BJ (cell line): ENCODE measurements around the gene CHRM3. TPM values are rescaled to one million over a fixed set of nuclear protein-coding genes. Genes with fewer than 3 reads are reported as not detected.

Experiments used
- CTCF ChIA-PET: fragments of 350-600 bp; formaldehyde crosslinking; extraction: SDS; loops from one replicate; lab custom pipeline; 2021; ENCODE audit warnings: antibody characterized with exemption, inconsistent platforms; lab: Yijun Ruan, JAX
- POLR2A ChIA-PET: fragments of 300-600 bp; sonication (Branson Sonifier 250); formaldehyde crosslinking; extraction: SDS; loops from one replicate; lab custom pipeline; 2021; ENCODE audit warnings: antibody characterized with exemption; lab: Charles Lee
- DNase-seq: peaks from one replicate; pipeline ENCODE4 v3.0.0-alpha.2; 2011; ENCODE audit warnings: low read depth
- H3K27me3 ChIP-seq: 2 replicates; pipeline ENCODE4 v1.6.0; 2011; ENCODE audit warnings: low read length; ENCODE audit not compliant: control insufficient read depth, insufficient read depth
- H3K36me3 ChIP-seq: 2 replicates; pipeline ENCODE4 v1.5.1; 2011; ENCODE audit warnings: low read length; ENCODE audit not compliant: control insufficient read depth, insufficient read depth
- H3K4me3 ChIP-seq: 2 replicates; pipeline ENCODE4 v1.5.1; 2011; ENCODE audit warnings: low read depth, mild to moderate bottlenecking, control low read depth, low read length
- polyA plus RNA-seq: library from polyadenylated mRNA; depleted of rRNA; stranded (reverse); fragments of >200 nt; gene quantifications from 2 replicates; pipeline ENCODE4 v1.2.3, GENCODE V29; 2011
- TF ChIP-seq, protein P1 (sequence below): IDR thresholded peaks from 2 replicates; pipeline ENCODE4 v1.5.1; 2011; ENCODE audit warnings: low read depth, mild to moderate bottlenecking, control low read depth, inconsistent platforms, low read length, moderate library complexity; ENCODE audit not compliant: insufficient read depth

CHRM3 gene
- polyA plus RNA-seq, 1 experiment = 0.72 TPM

DNA sequence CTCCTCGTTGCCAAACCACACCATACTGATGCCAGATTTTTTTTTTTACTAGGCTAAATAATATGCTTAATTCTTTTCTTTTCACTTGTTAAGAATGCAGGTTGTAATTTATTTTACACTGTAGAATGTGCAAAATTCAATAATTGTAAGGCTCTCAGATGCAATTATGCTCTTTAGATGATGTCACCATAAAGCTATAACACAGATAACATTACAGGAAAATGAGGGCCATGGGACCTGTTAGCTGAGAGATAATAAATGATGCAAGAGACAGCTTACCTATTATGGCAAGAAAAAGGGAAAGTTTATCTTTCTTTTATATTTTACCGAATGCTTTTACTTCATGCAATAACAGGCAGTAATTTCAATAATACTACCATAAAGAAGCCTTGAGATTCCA is 35.4 kb downstream of the CHRM3 start:
- ChIA-PET CTCF (no interaction called here), POLR2A (no interaction called here)
- TF ChIP-seq, protein P1, sequence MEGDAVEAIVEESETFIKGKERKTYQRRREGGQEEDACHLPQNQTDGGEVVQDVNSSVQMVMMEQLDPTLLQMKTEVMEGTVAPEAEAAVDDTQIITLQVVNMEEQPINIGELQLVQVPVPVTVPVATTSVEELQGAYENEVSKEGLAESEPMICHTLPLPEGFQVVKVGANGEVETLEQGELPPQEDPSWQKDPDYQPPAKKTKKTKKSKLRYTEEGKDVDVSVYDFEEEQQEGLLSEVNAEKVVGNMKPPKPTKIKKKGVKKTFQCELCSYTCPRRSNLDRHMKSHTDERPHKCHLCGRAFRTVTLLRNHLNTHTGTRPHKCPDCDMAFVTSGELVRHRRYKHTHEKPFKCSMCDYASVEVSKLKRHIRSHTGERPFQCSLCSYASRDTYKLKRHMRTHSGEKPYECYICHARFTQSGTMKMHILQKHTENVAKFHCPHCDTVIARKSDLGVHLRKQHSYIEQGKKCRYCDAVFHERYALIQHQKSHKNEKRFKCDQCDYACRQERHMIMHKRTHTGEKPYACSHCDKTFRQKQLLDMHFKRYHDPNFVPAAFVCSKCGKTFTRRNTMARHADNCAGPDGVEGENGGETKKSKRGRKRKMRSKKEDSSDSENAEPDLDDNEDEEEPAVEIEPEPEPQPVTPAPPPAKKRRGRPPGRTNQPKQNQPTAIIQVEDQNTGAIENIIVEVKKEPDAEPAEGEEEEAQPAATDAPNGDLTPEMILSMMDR = no peak

DNA sequence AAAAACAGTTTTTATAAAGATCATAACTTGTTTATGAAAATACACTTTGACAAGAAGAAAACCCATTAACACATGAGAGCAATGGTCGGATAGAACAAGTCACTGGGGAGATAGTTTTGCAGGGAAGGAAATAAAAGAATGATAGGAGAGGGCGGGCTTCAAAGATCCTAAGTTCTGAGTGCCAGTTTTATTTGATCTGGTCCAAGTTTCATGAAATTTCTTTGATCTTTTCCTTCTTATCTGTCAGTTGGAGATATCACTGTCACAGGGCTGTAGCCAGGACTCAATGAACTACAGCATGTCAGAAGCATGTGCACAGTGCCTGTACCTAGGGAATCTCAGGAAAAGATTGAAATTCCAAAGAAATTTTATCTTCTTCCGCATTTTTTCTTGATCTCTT is 36.5 kb downstream of the CHRM3 start:
- no peaks in the 10 kb centered on the region for H3K36me3 ChIP-seq
- DNase-seq = no peak
- no peaks in the 10 kb centered on the region for H3K27me3 ChIP-seq
- POLR2A ChIA-PET = no interaction called here
- H3K4me3 ChIP-seq = no peak overlapping the region
- TF ChIP-seq, protein P1 = no peak
- CTCF ChIA-PET = no interaction called here

More for the DNA sequence above, 35.4 kb downstream of the CHRM3 start:
- H3K4me3 ChIP-seq = no peak overlapping the region
- no peaks in the 10 kb centered on the region for H3K36me3 ChIP-seq
- DNase-seq = no peak
- no peaks in the 10 kb centered on the region for H3K27me3 ChIP-seq

DNA sequence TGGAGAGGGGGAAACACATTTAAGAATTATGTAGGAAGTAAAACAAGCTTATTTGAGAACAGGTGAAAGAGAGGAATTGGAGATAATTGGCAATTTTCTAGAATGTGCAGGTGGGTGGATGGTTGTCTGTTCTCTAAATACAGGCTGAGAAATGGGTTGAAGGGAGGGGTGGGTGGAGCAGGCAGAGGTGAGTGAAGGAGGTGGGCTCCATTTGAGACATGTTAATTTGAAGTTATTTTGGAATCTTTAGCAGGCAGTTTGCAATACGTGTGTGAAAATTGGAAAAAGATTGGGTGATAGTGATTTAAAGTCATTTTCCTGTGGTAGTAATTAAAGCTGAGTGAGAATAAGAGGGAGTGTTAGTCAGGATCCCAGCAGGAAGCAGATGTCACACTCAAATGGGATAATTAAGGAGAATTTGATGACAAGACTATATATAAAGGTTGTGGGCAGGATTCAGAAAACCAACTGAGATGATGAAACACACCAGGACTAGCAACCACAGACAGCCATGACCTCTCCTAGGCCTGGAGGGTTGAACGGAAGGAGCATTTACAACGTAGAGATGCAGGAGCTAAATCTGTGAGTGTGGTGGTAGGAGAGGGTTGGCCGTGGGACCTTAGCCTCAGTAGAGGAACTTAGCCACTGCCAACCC is 40.6 kb downstream of the CHRM3 start:
- no peak overlapping the region for H3K4me3 ChIP-seq
- TF ChIP-seq, protein P1 = no peak
- no peaks in the 10 kb centered on the region for H3K36me3 ChIP-seq
- no peak for DNase-seq
- ChIA-PET CTCF (no interaction called here), POLR2A (no interaction called here)
- no peaks in the 10 kb centered on the region for H3K27me3 ChIP-seq

DNA sequence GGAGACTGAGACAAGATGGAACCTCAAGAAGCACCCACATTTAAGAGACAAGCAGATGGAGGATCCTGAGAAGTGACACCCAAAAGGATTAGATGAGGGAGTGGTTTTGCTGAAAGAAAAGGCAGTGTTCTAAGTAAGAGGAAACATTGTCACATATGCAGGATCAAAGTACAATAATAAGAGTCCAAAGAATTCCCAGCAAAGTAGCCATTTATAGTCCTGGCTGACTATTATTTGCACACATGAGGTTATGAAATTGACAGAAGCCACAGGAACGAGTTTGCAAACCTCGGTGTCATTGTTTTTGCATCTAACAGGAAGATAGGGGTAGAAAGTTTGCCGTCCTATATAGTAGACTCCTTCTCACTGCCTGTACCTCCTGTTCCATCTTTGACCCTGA is 41.3 kb downstream of the CHRM3 start:
- ChIA-PET POLR2A (no interaction called here), CTCF (no interaction called here)
- TF ChIP-seq, protein P1 = no peak
- DNase-seq = no peak
- H3K4me3 ChIP-seq = no peak overlapping the region
- H3K36me3 ChIP-seq = no peaks in the 10 kb centered on the region
- H3K27me3 ChIP-seq = no peaks in the 10 kb centered on the region

DNA sequence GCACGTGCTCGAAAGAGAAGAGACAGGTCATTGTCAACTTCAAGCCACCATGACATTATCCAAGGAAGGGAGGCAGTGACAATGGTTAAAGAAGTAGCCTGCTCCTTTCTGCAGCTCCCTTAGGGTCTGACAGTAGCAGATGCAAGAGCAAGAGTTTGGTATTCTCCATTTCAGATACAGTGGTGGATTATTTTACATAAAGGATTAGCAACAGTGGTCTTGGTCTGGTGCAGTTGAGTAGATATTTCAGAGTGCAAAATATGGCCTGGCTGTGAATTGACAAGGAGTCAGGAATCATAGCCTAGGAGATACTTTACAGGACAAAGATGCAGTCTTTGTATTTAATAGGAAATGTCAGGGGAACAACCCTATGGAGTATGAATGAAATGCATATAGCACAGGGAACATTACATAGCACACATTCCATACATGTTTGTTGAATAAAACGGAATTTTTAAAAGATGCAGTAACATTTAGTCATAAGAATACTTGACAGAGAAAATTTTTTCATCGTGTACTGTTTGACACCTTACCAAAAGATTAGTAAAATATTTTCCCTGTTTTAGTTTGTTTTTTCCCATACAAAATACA is 41.8 kb downstream of the CHRM3 start:
- TF ChIP-seq, protein P1 = no peak
- Histone ChIP-seq H3K4me3 (no peak overlapping the region), H3K36me3 (no peaks in the 10 kb centered on the region), H3K27me3 (no peaks in the 10 kb centered on the region)
- ChIA-PET POLR2A (no interaction called here), CTCF (no interaction called here)
- DNase-seq = no peak
